HPDE6-E6E7 (cell line): ENCODE results near the gene ATXN2L.

Source experiments
- DNase-seq: peaks from one replicate; pipeline ENCODE4 v3.0.0; 2011; ENCODE audit warnings: missing footprints; ENCODE audit errors: extremely low spot score

ATXN2L gene

DNA sequence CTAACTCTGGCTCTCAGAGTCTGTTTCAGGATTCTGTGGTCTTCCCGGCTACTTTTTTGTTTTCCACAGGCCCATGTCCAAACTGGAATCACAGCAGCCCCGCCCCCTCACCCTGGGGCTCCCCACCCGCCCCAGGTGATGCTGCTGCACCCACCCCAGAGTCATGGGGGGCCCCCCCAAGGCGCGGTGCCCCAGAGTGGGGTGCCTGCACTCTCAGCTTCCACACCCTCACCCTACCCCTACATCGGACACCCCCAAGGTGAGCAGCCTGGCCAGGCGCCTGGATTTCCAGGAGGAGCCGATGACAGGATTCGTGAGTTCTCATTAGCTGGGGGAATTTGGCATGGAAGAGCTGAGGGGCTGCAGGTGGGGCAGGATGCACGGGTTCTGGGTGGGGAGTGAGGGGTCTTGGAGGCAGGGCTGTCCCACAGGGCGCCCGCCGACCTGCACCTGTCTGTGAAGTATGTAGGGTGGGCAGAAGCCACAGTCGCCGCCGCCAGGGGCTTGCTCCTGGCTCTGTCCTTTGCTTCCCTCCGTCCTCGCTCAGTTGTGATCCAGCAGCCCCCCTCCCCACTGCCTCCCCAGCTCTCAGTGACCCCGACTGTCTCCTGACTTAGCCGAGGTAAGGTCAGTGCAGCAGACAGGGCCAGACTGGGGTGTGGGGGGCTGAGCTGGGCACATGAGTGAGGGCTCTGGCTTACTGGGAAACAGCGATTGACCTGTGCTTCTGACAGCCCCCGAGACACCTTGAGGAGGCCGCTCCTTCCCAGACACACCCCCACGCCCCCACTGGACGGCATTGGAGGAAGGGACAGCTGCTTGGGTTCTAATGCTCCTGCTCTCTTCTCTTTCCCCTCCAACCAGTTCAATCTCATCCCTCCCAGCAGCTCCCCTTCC, 13.3 kb downstream of the ATXN2L start:
- DNase-seq, result no peak

DNA sequence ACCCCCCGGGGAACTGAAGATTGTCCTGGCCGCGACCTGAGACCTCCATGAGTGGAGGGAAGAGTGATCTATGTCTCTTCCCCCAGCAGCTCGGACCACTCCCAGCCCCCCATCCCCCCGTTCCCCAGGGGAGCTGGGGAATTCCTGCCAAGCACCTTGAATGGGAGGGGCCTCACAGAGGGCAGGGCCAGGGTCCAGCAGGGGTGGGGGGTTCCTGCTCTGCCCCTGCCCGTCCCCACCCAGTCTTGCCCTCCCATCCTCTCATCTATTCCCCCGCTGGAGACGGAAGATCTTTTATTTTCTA, 13.9 kb downstream of the ATXN2L start:
- no peak for DNase-seq

DNA sequence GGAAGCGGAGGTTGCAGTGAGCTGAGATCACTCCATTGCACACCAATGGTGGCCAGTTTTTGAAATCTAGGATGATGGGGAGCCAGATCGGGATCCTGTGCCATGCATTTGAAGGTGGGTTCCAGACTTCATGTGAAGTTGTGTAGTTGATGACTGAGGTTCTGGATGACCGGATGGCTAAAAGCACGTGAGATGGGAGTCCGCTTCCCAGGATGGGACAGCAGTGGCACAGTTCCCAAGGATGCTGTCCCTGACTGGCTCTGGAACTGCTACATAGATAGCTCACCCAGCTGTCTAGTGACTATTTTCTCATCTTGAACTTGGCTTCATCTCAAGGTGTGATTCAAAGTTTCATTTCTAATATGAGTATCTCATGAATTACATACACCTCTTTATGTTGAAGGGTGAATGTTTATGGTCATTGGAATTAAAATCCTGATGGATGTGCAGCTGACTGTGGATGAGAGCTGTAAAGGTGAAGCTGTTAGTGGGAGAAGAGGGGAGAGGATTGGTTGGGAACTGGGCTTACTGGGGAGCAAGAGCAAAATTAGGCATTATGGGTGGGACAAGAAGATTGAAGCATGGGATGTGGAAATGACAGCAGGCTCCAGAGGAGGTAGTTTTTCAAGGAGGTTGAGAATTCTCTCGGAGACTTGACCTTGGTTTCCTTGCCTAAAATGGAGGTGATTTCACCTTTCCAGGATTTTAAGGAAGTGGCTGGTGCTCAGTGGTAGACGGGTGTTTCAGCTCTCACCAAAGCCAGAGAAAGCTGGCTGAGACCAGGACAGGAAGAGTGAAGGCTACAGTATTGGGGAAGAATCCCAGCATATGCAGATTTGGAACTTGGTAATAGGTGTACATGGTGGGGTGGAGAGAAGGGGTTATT, 15.1 kb downstream of the ATXN2L start:
- no peak for DNase-seq

DNA sequence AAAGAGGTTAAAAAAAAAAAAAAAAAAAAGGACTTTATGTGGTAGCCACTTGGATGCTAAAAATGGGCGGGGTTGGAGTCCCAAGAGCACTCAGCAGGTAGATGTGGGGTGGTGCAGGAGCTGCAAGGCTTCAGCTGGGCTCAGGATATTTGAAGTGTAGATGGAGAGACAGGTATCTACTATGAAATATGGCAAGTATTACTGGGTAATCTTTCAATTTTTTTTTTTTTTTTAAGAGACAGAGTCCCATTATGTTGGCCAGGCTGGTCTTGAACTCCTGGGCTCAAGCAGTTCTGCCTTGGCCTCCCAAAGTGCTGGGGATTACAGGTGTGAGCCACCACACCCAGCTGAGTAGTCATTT, 15.7 kb downstream of the ATXN2L start:
- no peak for DNase-seq

DNA sequence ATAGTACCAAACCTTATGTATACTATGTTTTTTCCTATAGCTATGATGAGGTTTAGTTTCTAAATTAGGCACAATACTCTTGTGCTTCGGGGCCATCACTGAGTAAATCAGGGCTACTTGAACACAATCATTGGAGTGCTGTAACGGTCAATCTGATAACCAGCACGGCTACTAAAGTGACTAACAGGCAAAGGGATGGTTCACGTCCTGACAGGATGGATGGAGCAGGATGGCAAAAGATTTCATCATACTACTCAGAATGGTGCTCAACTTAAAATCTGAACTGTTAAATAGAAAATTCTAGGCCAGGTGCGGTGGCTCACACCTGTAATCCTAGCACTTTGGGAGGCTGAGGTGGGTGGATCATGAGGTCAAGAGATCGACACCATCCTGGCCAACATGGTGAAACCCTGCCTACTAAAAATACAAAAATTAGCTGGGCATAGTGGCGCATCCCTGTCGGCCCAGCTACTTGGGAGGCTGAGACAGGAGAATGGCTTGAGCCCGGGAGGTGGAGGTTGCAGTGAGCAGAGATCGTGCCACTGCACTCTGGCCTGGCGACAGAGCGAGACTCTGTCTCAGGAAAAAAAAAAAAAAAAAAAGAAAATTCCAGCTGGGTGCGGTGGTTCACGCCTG, 16.3 kb downstream of the ATXN2L start:
- no peak for DNase-seq

DNA sequence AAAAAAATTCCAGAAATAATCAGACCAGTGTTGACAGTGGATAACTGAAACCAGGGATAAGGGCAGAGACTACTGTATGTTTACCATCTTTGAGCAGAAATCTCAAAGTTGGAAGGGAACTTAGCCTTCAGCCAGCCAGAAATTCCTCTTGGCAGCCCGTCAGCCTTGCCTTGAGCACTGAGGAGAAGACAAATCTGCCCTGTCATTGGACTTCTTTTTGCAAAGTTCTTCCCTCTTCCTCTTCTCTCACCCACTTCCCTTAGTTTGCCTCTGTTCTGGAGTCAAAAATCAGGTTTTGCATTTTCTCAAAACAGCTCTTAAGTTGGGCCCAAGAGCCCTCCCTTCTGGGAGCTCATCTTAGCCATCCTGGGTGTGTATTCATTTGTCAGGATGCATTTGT, 17.1 kb downstream of the ATXN2L start:
- DNase-seq, result no peak

DNA sequence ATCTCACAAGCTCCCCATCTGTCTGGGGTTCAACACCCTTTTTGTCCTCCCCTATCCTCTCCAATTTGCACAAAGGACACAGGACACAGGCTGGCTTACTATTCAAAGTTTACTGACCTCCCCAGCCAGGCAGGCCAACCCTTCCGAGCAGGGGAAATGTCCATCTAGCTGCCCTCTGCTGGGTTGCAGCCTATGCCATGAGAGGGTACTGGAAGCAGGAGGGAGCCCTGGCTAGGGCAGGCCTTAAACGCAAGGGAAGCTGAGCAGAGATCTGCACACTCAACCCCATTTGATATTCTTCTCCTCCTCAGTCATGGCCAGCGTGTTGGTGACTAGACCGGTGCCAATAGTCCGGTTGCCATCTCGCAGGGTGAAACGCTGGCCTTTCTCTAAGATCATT, 19.9 kb downstream of the ATXN2L start:
- no peak for DNase-seq

DNA sequence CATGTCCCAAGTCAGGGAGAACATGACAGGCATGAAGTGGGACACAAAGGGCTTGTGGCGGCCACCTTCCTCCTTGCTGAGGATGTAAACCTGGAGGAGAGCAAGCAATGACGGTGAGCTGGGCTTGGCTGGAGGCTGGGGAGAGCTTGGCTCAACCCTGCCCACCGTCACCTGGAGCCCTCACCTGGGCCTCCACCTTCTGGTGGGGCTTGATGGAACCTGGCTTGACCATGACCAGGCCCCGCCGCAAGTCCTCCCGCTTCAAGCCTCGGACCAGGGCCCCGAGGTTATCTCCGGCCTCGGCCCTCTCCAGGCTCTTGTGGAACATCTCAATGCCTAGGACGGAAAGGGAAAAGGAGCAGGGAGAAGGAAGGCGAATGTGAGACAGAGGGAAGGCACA, 21.0 kb downstream of the ATXN2L start:
- no peak for DNase-seq

DNA sequence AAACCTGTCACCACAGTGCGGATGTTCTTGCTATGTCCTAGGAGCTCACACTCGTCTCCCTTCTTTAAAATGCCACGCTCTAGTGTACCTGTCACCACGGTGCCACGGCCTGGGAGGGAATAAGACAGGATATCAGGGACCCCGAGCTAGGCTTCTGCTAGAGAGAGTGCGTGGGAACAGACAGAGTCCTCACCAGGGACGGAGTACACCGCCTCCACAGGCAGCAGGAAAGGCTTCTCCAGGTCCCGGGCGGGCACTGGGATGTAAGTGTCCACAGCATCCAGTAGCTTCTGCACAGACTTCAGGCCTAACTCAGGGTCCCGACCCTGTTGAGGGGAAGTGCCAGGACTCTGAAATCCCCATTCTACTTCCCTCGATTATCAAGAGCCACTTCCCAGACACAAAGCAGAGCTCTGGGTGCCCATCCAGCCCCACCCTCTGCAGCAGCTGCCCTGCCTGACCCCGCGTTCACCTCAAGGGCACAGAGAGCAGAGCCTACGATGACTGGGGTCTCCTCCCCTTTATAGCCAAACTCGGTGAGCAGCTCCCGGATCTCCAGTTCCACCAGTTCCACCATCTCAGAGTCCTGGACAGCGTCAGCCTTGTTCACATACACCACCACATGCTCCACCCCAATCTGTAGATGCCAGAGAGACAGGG, 21.6 kb downstream of the ATXN2L start:
- no peak for DNase-seq

DNA sequence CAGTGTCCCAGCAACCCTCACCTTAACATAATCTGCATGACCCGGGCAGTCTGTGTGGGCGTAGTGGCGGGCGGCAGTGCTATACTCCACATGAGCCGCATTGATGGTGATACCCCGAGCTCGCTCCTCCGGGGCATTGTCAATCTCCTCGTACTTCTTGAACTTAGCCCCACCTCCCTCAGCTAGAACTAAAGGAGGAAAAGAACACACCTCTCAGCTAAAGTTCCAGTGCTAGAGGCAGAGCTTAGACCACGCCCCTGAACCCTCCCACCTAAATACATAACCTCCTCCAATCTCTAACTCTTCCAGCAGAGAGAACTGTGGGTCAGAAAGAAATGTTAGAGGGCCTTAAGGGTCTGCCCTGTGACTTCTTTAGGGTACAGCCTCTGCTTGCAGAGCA, 22.5 kb downstream of the ATXN2L start:
- DNase-seq, result no peak

DNA sequence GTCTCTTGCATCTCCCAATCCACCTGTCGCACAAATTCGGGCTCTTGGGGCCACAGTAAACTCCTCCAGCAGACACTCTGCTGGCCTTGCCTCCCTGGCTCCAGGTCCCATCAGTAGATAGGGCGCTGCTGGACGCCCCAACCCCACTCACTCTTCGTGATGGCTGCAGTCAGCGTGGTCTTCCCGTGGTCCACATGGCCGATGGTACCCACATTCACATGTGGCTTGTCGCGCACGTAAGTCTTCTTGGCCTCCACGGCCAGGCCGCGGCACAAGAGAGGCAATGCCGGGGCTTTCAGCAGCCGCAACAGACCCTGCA, 22.9 kb downstream of the ATXN2L start:
- no peak for DNase-seq

DNA sequence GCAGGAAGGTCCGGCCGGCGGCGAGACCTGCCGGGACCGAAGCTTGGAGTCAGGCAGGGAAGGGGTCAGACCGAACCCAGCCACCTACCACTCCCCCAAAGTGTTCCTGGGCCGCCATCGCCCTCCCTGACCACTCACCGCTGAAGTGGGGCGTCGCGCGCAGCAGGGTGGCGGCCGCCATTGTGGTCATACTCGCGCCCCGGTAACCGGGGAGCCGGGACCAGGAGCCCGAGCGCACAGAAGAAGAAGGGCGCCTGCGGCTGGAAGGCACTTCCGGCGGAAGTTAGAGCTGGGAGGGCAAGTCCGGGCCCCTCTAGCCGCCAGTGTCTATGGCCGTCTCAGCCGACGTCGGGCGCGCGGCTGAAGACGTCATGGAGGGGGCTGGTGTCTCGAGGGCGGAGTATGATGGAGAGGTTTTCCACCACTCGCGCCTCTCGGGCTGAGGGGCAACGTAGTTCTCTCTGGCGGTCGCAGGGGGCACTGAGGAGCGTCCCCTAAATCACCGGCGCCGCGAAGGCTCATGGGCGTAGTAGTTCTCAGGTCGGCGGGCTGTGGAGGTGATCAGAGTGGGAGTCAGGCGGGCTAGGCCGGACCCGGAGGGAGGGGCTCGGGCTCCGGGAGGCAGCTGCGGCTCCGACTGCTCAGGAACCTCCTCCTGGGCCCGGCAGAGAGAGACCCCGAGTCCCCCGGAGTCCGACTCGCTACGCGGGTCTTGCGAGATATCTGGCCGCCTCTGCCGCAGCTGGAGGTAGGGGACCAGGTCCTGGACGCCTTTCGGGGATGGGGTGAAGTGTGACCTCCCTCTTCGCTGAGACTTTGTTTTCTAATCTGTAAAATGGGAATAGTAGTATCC, 23.5 kb downstream of the ATXN2L start, which contains the start of gene TUFM:
Gene TUFM (minus strand): TSS at position 269 of the 853 bp plus-strand sequence. CDS start 79 bp downstream, at position 190.
- peak; percentile 97 for DNase-seq

DNA sequence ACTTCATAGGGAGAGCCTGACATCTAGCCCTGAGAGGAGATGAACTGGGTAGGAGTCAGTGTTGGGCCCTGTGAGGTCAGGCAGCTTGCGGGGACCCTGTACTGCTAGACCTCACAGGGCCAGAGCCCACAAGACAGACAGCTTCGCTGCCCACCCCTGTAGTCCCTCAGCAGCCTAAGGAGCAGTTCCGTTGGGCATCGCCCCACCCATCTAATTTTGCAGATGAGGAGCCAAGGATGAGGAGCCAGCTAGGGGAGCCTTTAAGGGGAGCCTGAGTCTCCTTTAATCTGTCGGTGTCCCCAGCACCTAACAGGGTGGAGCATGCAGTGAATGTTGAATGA, 24.1 kb downstream of the ATXN2L start:
- DNase-seq, result no peak

DNA sequence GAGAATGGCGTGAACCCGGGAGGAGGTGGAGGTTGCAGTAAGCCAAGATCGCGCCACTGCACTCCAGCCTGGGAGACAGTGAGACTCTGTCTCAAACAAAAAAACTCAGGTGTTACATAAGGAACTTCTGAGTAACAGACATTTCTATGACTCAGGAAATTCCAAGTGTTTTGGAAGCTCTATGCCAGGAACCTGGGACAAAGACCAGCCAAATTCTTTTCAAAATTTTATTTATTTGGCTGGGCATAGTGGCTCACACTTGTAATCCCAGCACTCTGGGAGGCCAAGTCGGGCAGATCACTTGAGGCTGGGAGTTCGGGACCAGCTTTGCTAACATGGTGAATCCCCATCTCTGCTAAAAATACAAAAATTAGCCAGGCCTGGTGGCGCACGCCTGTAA, 35.6 kb downstream of the ATXN2L start:
- no peak for DNase-seq

DNA sequence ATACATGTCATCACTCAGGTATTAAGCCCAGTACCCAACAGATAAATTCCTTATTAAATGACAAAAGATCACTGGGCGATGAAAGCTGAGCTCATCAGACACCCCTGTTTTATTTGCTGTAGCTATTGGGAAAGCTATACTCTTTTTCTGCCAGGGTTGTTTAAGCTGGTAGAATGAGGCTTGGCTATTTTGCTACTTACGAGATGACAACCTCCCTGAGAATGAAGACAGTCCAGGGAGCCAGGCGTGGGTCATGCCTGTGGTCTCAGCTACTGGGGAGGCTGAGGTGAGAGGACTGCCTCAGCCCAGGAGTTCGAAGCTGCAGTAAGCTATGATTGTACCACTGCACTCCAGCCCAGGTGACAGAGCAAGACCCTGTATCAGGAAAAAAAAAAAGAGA, 36.5 kb downstream of the ATXN2L start:
- no peak for DNase-seq

DNA sequence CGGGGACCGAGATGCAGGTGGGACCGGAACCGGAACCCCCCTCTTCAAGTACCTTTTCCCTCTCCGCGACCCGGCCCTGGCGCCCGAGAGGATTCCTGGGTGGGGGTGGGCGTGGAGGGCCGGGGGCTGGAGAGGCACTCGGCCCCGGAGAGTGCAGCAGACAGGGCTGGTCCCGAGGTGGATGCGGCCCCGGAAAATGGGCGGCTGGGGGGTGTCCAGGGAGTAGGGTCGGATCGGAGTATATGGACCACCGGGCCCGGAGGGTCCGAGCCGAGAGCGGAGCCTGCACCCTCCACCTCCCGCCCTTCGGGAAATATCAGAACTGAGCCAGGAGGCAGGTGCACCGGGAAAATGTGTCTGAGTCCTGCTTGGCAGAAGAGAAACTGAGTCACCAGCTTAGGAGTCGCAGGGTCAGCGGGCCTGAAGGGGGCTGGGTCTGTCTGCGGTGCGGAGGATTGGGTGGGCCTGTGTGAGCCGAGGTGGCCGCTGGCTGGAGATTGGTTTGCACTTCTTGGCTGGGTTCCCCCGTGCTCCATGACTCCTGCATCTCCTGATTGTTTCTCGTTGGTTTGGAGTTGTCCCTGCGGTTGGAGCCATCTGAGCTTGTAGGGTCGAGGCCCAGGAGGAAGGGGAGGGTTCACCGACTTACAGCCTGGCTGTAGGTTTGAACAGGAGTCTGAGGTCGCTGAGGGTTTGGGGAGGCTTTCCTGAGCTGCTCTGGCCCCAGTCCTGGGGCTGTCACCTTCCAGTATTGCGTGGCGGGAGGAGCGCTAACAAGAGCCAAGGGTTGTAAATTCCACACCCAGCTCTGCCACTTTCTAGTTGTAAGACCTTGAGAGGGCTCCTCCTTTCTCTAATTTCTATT, 41.4 kb downstream of the ATXN2L start:
- DNase-seq, result no peak

DNA sequence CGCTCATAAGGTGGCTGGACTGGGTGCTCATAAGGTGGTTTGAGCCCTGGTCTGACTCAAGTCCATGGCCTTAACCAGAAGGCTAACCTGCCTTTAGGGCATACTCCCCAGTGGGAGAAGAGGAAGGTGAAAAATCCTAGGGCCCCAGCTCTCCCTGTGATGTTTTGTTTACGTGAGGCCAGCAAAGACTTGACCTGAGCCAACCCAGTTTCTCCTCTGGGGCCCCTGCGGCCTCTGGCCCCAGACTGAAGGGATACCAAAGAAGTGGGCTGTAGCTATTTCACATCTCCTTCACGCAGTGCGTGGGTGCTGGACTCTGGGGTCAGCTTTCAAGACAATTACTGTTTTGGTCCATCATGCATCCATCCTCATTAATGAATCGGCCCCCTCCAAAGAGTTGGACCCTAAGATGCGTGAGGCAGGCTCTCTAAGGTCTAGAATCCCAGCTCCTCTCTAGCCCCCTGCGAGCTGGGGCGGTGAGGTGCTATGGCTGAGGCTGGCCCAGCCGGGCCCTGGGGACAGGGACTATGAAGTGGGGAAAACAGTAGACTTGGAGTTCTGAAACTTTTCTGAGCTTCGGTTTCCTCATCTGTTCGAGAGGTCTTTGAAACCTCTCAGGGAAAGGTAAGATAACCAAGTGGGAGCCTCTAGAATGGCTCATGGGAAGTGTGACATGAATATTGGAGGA, 42.3 kb downstream of the ATXN2L start:
- DNase-seq, result no peak

DNA sequence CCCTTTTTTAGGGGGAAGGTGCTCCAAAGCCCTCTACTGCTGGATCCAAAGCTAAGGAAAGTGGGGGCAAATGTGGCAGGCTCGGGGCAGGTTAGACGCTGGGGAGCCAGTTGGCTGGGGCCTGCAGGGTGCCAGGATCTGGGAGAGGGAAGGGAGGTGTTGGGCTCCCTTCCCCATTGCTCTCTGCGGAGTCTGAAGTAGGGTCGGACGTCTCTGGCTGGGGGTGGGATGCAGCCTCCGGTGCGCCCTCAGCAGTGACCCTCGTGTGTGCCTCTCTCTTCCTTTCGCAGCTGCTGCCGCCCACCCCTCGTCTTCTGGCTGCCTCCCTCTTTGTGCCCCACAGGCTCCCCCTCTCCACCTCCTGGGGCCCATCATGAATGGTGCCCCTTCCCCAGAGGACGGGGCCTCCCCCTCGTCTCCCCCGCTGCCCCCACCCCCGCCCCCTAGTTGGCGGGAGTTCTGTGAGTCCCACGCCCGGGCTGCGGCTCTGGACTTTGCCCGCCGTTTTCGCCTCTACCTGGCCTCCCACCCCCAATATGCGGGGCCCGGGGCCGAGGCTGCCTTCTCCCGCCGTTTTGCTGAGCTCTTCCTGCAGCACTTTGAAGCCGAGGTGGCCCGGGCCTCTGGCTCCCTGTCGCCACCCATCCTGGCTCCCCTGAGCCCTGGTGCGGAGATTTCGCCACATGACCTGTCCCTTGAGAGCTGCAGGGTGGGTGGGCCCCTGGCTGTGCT, 43.1 kb downstream of the ATXN2L start:
- DNase-seq, result no peak

DNA sequence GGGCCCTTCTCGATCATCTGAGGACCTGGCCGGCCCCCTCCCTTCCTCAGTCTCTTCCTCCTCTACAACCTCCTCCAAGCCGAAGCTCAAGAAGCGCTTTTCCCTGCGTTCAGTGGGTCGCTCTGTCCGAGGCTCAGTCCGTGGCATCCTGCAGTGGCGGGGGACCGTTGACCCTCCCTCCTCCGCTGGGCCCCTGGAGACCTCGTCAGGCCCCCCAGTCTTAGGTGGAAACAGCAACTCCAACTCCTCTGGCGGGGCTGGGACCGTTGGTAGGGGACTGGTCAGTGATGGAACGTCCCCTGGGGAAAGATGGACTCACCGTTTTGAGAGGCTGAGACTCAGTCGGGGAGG, 43.6 kb downstream of the ATXN2L start:
- no peak for DNase-seq
